ENCODE results near the gene TTC29.

- TF ChIP-seq CTCF (IDR thresholded peaks at IDR 0.05): no peak
- no peak for TF ChIP-seq FOXS1 (CRISPR knock-in tag; IDR thresholded peaks at IDR 0.05)
- no peak for TF ChIP-seq POLR2A (IDR thresholded peaks at IDR 0.05; ENCODE audit: low read length)
- TF ChIP-seq KDM1A (IDR thresholded peaks at IDR 0.05; ENCODE audit: low read depth): no peak
- no peak for TF ChIP-seq CBX2 (IDR thresholded peaks at IDR 0.05; ENCODE audit: borderline replicate concordance, low read depth)
- TF ChIP-seq BHLHE40 (IDR thresholded peaks at IDR 0.05; ENCODE audit: low read depth, low read length): no peak
- TF ChIP-seq ELK1 (IDR thresholded peaks at IDR 0.05; ENCODE audit: low read depth, low read length): no peak
- no peak for TF ChIP-seq NR3C1 (IDR thresholded peaks at IDR 0.05)
- TF ChIP-seq MAFK (IDR thresholded peaks at IDR 0.05; ENCODE audit: partially characterized antibody): no peak
Observed at GRCh38 chr4:146981651-146982050, 36.0 kb upstream of the TTC29 start.
